ENCODE results near the gene AK3. TPM values are rescaled to one million over a fixed set of nuclear protein-coding genes. Genes with fewer than 3 reads are reported as not detected.

AK3 gene
- total RNA-seq, 1 donor: 23.7 TPM

DNA sequence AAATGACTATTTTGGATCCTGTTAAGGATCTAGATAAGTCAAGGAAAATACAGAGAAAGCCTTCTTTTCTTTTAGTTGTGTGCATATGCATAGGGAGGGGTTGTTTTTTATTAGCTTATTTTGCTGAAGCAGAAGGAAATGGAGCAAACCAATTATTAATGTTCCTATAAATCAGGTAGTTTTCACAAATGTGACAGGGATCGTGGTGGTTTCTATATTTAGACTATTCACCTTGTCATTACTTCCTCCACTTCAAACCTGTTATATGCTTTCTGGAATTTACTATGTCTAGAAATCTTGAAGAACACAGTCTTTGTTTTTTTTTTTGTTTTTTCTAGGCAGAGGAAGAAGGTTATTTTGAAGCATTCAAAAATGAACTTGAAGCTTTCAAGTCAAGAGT is 39.5 kb downstream of the AK3 start:
- Histone ChIP-seq H3K9me3 (ENCODE audit: low read depth, low read length) (no peaks in the 10 kb centered on the region), H3K4me1 (ENCODE audit: insufficient read depth, low read length) (no peaks in the 10 kb centered on the region), H3K27me3 (ENCODE audit: insufficient read depth, low read length) (no peaks in the 10 kb centered on the region), H3K4me3 (ENCODE audit: low read length) (no peak overlapping the region)

DNA sequence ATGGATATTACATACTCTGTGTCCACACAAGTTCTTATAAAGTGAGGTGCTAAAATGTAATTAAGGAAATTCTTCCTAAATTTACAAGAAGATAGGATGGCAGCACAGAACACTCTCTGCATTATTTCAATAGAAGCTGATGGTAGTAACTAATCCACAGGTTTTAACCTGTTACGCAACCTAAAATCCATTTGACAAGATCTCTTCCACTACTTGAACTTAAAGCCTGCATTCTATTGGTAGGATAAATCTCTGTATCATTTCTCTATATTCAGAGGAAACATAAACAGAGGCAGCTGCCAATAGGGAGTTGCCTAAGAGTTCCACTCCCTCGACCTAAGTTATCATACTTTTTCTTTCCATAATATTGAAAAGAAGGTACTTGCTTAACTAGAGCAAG is 40.1 kb downstream of the AK3 start:
- Histone ChIP-seq H3K4me1 (ENCODE audit: insufficient read depth, low read length) (no peaks in the 10 kb centered on the region), H3K9me3 (ENCODE audit: low read depth, low read length) (no peaks in the 10 kb centered on the region), H3K4me3 (ENCODE audit: low read length) (no peak overlapping the region), H3K27me3 (ENCODE audit: insufficient read depth, low read length) (no peaks in the 10 kb centered on the region)

DNA sequence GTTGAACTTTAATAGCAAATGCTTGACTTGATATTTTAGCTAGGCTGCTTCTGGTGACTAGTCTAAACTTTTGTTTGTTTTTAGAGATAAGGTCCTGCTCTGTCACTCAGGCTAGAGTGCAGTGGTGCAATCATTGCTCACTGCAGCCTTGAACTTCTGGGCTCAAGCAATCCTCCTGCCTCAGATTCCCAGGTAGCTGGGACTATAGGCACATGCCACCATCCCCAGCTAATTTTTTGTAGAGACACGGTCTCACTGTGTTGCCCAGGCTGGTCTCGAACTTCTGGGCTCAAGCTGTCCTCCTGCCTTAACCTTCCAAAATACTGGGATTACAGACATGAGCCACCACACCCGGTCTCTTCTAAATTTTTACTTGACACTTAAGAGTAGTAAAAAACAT is 40.9 kb downstream of the AK3 start:
- H3K27me3 ChIP-seq (ENCODE audit: insufficient read depth, low read length): no peaks in the 10 kb centered on the region
- no peaks in the 10 kb centered on the region for H3K9me3 ChIP-seq (ENCODE audit: low read depth, low read length)
- no peak overlapping the region for H3K4me3 ChIP-seq (ENCODE audit: low read length)
- no peaks in the 10 kb centered on the region for H3K4me1 ChIP-seq (ENCODE audit: insufficient read depth, low read length)

DNA sequence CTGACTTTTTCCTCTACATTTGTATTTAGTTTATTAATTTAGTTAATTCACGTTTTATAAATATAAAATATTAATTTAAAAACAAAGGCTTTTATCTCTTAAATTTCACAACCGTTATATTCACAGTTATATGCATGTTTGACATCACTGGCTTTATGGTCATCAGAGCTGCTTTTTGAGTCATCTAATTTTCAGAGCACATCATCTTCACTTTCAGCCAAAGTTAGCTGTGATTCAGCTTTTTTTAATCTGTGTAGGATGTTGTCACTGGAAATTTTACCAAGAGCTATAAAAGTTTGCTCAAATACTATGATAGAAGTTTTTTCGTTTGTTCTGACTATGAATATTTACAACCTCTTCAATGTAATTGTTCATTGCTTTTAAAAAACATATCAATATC is 49.2 kb downstream of the AK3 start:
- H3K9me3 ChIP-seq (ENCODE audit: low read depth, low read length): no peaks in the 10 kb centered on the region
- no peaks in the 10 kb centered on the region for H3K27me3 ChIP-seq (ENCODE audit: insufficient read depth, low read length)
- H3K4me3 ChIP-seq (ENCODE audit: low read length): no peak overlapping the region
- no peaks in the 10 kb centered on the region for H3K4me1 ChIP-seq (ENCODE audit: insufficient read depth, low read length)

GRCh38 chr9:4690144-4690543 is 50.9 kb downstream of the AK3 start:
- no peaks in the 10 kb centered on the region for H3K27me3 ChIP-seq (ENCODE audit: insufficient read depth, low read length)

GRCh38 chr9:4689687-4690104 is 51.3 kb downstream of the AK3 start:
- no peak overlapping the region for H3K4me3 ChIP-seq (ENCODE audit: low read length)
- H3K27me3 ChIP-seq (ENCODE audit: insufficient read depth, low read length): no peaks in the 10 kb centered on the region
- H3K9me3 ChIP-seq (ENCODE audit: low read depth, low read length): no peaks in the 10 kb centered on the region
- H3K4me1 ChIP-seq (ENCODE audit: insufficient read depth, low read length): no peaks in the 10 kb centered on the region

More at GRCh38 chr9:4690144-4690543, 50.9 kb downstream of the AK3 start:
- no peak overlapping the region for H3K4me3 ChIP-seq (ENCODE audit: low read length)
- no peaks in the 10 kb centered on the region for H3K9me3 ChIP-seq (ENCODE audit: low read depth, low read length)
- H3K4me1 ChIP-seq (ENCODE audit: insufficient read depth, low read length): no peaks in the 10 kb centered on the region

- Histone ChIP-seq H3K9me3 (ENCODE audit: low read depth, low read length) (no peaks in the 10 kb centered on the region), H3K4me3 (ENCODE audit: low read length) (no peak overlapping the region), H3K4me1 (ENCODE audit: insufficient read depth, low read length) (no peaks in the 10 kb centered on the region), H3K27me3 (ENCODE audit: insufficient read depth, low read length) (no peaks in the 10 kb centered on the region)
Observed at GRCh38 chr9:4689021-4689420, 52.0 kb downstream of the AK3 start.

DNA sequence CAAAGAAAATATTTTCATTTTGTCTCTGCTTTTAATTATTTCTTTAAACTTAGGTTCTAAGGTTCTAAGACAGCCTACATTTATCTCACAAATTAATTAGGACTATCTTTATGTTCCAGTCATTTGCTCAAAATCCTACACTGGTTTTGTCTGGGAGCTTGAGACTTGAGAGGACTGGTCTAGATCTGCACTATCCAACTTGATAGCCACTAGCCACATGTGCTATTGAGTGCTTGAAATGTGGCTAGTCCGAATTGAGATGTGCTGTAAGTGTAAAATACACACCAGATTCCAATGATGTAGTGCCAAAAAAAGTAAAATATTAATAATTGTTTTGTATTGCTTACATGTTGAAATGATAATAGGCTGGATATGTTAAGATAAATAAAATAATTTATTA is 54.4 kb downstream of the AK3 start:
- Histone ChIP-seq H3K4me1 (ENCODE audit: insufficient read depth, low read length) (no peaks in the 10 kb centered on the region), H3K27me3 (ENCODE audit: insufficient read depth, low read length) (no peaks in the 10 kb centered on the region), H3K4me3 (ENCODE audit: low read length) (no peak overlapping the region), H3K9me3 (ENCODE audit: low read depth, low read length) (no peaks in the 10 kb centered on the region)

DNA sequence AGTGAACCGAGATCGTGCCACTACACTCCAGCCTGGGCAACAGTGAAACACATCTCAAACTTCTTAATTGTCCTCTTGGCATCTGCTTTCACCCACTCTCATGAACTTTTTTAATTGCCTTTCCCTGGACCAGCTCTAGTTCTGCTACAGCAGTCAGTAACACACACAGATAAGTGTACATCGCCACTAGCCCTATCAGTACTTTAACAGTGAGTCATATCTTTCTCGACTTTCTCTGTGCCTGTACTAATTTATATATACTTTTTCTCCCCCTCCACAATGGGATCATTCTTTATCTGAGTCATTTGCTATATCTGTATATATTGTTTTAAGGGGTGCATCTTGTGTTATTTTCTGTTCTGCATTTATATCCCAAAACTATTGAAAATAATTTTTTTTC is 54.9 kb downstream of the AK3 start:
- Histone ChIP-seq H3K9me3 (ENCODE audit: low read depth, low read length) (no peaks in the 10 kb centered on the region), H3K4me3 (ENCODE audit: low read length) (no peak overlapping the region), H3K27me3 (ENCODE audit: insufficient read depth, low read length) (no peaks in the 10 kb centered on the region)

GRCh38 chr9:4684820-4685219 is 56.2 kb downstream of the AK3 start:
- Histone ChIP-seq H3K4me1 (ENCODE audit: insufficient read depth, low read length) (peaks cover 16% of the 10 kb centered on the region), H3K9me3 (ENCODE audit: low read depth, low read length) (no peaks in the 10 kb centered on the region), H3K4me3 (ENCODE audit: low read length) (no peak overlapping the region), H3K27me3 (ENCODE audit: insufficient read depth, low read length) (no peaks in the 10 kb centered on the region)

More for the DNA sequence above, 54.9 kb downstream of the AK3 start:
- H3K4me1 ChIP-seq (ENCODE audit: insufficient read depth, low read length): peaks cover 4% of the 10 kb centered on the region

GRCh38 chr9:4680750-4681149 is 60.3 kb downstream of the AK3 start:
- Histone ChIP-seq H3K4me1 (ENCODE audit: insufficient read depth, low read length) (peaks cover 22% of the 10 kb centered on the region), H3K27me3 (ENCODE audit: insufficient read depth, low read length) (no peaks in the 10 kb centered on the region), H3K4me3 (ENCODE audit: low read length) (no peak overlapping the region), H3K9me3 (ENCODE audit: low read depth, low read length) (no peaks in the 10 kb centered on the region)

- H3K4me1 ChIP-seq (ENCODE audit: insufficient read depth, low read length): peaks cover 22% of the 10 kb centered on the region
- no peaks in the 10 kb centered on the region for H3K9me3 ChIP-seq (ENCODE audit: low read depth, low read length)
- H3K27me3 ChIP-seq (ENCODE audit: insufficient read depth, low read length): no peaks in the 10 kb centered on the region
- peak overlapping the region; percentile 85 for H3K4me3 ChIP-seq (ENCODE audit: low read length)
Observed at GRCh38 chr9:4680173-4680525, 60.9 kb downstream of the AK3 start.

DNA sequence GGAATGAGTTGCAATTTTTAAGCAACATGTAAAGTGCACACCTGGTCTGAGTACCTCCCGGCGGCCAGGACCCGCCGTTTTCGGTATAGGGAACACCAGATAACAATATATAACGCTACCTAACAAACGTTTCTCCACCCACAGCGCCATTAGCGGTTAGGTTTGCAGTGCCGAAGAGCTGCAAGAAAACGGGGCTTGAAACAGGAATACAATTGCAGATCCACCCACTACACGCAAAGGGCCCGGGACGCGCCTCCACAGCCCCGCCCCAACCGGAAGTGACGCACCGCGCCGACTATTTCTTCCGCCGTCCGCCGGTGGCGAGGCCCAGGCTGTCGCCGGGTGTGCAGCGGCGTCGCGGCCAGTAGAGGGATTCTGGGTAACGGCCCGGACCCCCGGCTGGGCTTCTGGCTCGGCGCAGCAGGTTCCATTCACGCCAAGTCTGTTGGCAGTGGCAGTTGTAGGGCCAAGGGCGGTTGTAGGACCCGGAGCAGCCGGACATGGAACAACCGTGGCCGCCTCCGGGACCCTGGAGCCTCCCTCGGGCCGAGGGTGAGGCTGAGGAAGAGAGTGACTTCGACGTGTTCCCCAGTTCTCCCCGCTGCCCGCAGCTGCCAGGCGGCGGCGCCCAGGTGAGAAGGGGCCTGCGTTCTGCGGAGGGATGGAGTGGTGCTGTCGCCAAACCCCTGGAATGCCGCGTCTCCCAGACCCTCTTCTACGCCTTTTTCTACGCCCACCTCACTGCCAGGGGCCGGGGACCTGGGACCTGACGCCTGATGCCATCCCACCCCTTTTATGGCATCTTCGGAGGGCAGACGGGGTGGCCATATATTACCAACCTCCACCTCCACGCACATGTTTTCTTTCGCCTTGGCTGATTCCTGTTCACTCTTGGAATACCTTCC is 61.5 kb downstream of the AK3 start, which contains the start of gene CDC37L1:
TSS of gene CDC37L1 (plus strand) at position 302 of the 905 bp plus-strand sequence. CDS start at position 501, 199 bp downstream.
- H3K27me3 ChIP-seq (ENCODE audit: insufficient read depth, low read length): no peaks in the 10 kb centered on the region
- H3K9me3 ChIP-seq (ENCODE audit: low read depth, low read length): no peaks in the 10 kb centered on the region
- peak within 1 kb of the TSS; percentile 85 for H3K4me3 ChIP-seq (ENCODE audit: low read length)
- peaks cover 22% of the 10 kb centered on the region for H3K4me1 ChIP-seq (ENCODE audit: insufficient read depth, low read length)

DNA sequence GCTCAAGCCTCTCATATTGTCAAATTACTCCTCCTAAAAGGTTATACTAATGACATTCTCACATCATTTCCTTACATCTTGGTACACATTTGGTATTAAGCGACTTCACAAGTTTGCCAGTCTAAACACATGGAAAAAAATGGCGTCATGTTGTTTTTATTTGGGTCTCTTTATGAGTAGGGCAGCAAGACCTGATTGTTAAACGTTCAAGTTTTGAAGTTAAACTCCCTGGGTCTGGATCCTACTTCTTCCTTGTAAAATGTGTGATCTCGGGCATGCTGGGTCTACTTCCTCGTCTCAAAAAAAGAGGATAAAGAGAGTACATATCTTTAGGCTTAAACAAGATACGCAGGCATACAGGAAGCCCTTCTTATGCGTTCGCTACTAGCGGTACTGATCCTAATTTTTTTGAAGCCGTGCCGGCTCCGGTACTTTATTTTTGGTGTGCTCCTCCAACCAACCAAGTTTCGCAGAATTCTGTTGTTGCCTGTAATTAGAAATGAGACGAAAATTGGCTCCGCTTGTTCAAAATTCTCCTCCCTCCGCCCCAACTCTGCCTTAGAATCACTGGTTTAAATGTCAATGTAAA is 62.2 kb downstream of the AK3 start:
- H3K4me3 ChIP-seq (ENCODE audit: low read length): peak overlapping the region; percentile 85

DNA sequence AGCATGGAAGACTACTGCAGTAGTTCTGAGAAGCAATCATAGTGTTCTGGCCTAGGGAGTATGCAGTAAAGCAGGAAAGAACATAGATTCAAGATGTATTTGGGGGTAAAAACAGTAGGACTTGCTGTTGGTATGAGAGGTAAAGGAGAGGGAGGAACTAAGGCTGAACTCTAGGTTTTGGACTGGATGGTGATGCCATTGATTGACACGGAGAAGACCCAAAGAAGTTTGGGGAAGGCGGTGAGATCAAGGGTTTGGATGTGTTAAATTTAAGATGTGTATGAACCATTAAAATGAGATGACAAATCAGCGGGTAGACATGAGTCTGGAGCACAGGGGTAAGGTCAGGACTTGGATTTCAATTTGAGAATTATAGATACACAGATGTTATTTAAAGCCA is 63.6 kb downstream of the AK3 start:
- Histone ChIP-seq H3K4me3 (ENCODE audit: low read length) (no peak overlapping the region), H3K27me3 (ENCODE audit: insufficient read depth, low read length) (no peaks in the 10 kb centered on the region), H3K4me1 (ENCODE audit: insufficient read depth, low read length) (peaks cover 22% of the 10 kb centered on the region), H3K9me3 (ENCODE audit: low read depth, low read length) (no peaks in the 10 kb centered on the region)

More for the DNA sequence above, 62.2 kb downstream of the AK3 start:
- peaks cover 22% of the 10 kb centered on the region for H3K4me1 ChIP-seq (ENCODE audit: insufficient read depth, low read length)
- H3K9me3 ChIP-seq (ENCODE audit: low read depth, low read length): no peaks in the 10 kb centered on the region
- no peaks in the 10 kb centered on the region for H3K27me3 ChIP-seq (ENCODE audit: insufficient read depth, low read length)
